WI38 (cell line): ENCODE results near the gene NT5DC2.

Source experiments
- H3K4me3 ChIP-seq: 2 replicates; pipeline ENCODE4 v1.5.1; 2011; ENCODE audit warnings: low read depth, mild to moderate bottlenecking, control low read depth, low read length
- CTCF ChIP-seq: IDR thresholded peaks from 2 replicates; pipeline ENCODE4 v1.5.1; 2012; ENCODE audit warnings: low read depth, mild to moderate bottlenecking, control low read depth, low read length

NT5DC2 gene

GRCh38 chr3:52483081-52483480 is 50.6 kb downstream of the NT5DC2 start:
- no peak for TF ChIP-seq CTCF
- H3K4me3 ChIP-seq = no peak overlapping the region

- H3K4me3 ChIP-seq = no peak overlapping the region
- TF ChIP-seq CTCF = peak; percentile 49; the same call in 1 of the 2 replicates
Observed at GRCh38 chr3:52481819-52482521, 51.7 kb downstream of the NT5DC2 start.

- H3K4me3 ChIP-seq = no peak overlapping the region
- no peak for TF ChIP-seq CTCF
Observed at GRCh38 chr3:52480768-52481715, 52.6 kb downstream of the NT5DC2 start.

GRCh38 chr3:52479877-52480575 is 53.6 kb downstream of the NT5DC2 start:
- no peak overlapping the region for H3K4me3 ChIP-seq
- no peak for TF ChIP-seq CTCF

- H3K4me3 ChIP-seq = no peak overlapping the region
- no peak for TF ChIP-seq CTCF
Observed at GRCh38 chr3:52479037-52479876, 54.4 kb downstream of the NT5DC2 start.

GRCh38 chr3:52477796-52478095 is 55.9 kb downstream of the NT5DC2 start:
- H3K4me3 ChIP-seq = no peak overlapping the region
- no peak for TF ChIP-seq CTCF
